ENCODE data around the gene IKZF2.

Gene IKZF2

GRCh38 chr2:213079756-213080155 lies 71.7 kb downstream of the IKZF2 start:
- H2AFZ ChIP-seq (ENCODE audit: low read length, unreplicated experiment) = no peak overlapping the region
- H3K4me3 ChIP-seq (ENCODE audit: low read depth, low read length) = no peak overlapping the region
- no peak overlapping the region for H3K27ac ChIP-seq (ENCODE audit: low read depth, low read length)
- H3K36me3 ChIP-seq (ENCODE audit: insufficient read depth, low read length) = peaks cover 5% of the 10 kb centered on the region; the same call in 1 of the 2 replicates
- H3K4me1 ChIP-seq (ENCODE audit: control insufficient read depth, insufficient read depth, low read length, unreplicated experiment) = no peaks in the 10 kb centered on the region
- H3K27me3 ChIP-seq (ENCODE audit: insufficient read depth, low read length) = no peaks in the 10 kb centered on the region
- peaks cover 14% of the 10 kb centered on the region for H3K79me2 ChIP-seq (ENCODE audit: control insufficient read depth, insufficient read depth, low read length, unreplicated experiment)

GRCh38 chr2:213078686-213079085 lies 72.7 kb downstream of the IKZF2 start:
- Histone ChIP-seq H2AFZ (ENCODE audit: low read length, unreplicated experiment) (no peak overlapping the region), H3K27me3 (ENCODE audit: insufficient read depth, low read length) (no peaks in the 10 kb centered on the region), H3K4me3 (ENCODE audit: low read depth, low read length) (no peak overlapping the region), H3K27ac (ENCODE audit: low read depth, low read length) (no peak overlapping the region), H3K36me3 (ENCODE audit: insufficient read depth, low read length) (peaks cover 5% of the 10 kb centered on the region; the same call in 1 of the 2 replicates), H3K4me1 (ENCODE audit: control insufficient read depth, insufficient read depth, low read length, unreplicated experiment) (no peaks in the 10 kb centered on the region), H3K79me2 (ENCODE audit: control insufficient read depth, insufficient read depth, low read length, unreplicated experiment) (peaks cover 18% of the 10 kb centered on the region)

GRCh38 chr2:213069531-213069930 lies 81.9 kb downstream of the IKZF2 start:
- H3K4me1 ChIP-seq (ENCODE audit: control insufficient read depth, insufficient read depth, low read length, unreplicated experiment) = peaks cover 45% of the 10 kb centered on the region
- H3K36me3 ChIP-seq (ENCODE audit: insufficient read depth, low read length) = no peaks in the 10 kb centered on the region
- H3K4me3 ChIP-seq (ENCODE audit: low read depth, low read length) = no peak overlapping the region
- H2AFZ ChIP-seq (ENCODE audit: low read length, unreplicated experiment) = no peak overlapping the region
- peaks cover 62% of the 10 kb centered on the region for H3K79me2 ChIP-seq (ENCODE audit: control insufficient read depth, insufficient read depth, low read length, unreplicated experiment)
- H3K27ac ChIP-seq (ENCODE audit: low read depth, low read length) = no peak overlapping the region
- H3K27me3 ChIP-seq (ENCODE audit: insufficient read depth, low read length) = no peaks in the 10 kb centered on the region

GRCh38 chr2:213068676-213069359 lies 82.6 kb downstream of the IKZF2 start:
- Histone ChIP-seq H3K4me3 (ENCODE audit: low read depth, low read length) (no peak overlapping the region), H3K27me3 (ENCODE audit: insufficient read depth, low read length) (no peaks in the 10 kb centered on the region), H3K36me3 (ENCODE audit: insufficient read depth, low read length) (no peaks in the 10 kb centered on the region), H3K4me1 (ENCODE audit: control insufficient read depth, insufficient read depth, low read length, unreplicated experiment) (peaks cover 45% of the 10 kb centered on the region), H3K79me2 (ENCODE audit: control insufficient read depth, insufficient read depth, low read length, unreplicated experiment) (peaks cover 58% of the 10 kb centered on the region), H3K27ac (ENCODE audit: low read depth, low read length) (no peak overlapping the region), H2AFZ (ENCODE audit: low read length, unreplicated experiment) (no peak overlapping the region)

GRCh38 chr2:213067888-213068287 lies 83.5 kb downstream of the IKZF2 start:
- no peaks in the 10 kb centered on the region for H3K36me3 ChIP-seq (ENCODE audit: insufficient read depth, low read length)
- no peak overlapping the region for H2AFZ ChIP-seq (ENCODE audit: low read length, unreplicated experiment)
- no peaks in the 10 kb centered on the region for H3K27me3 ChIP-seq (ENCODE audit: insufficient read depth, low read length)
- no peak overlapping the region for H3K27ac ChIP-seq (ENCODE audit: low read depth, low read length)
- H3K4me1 ChIP-seq (ENCODE audit: control insufficient read depth, insufficient read depth, low read length, unreplicated experiment) = peaks cover 45% of the 10 kb centered on the region
- peaks cover 58% of the 10 kb centered on the region for H3K79me2 ChIP-seq (ENCODE audit: control insufficient read depth, insufficient read depth, low read length, unreplicated experiment)
- H3K4me3 ChIP-seq (ENCODE audit: low read depth, low read length) = no peak overlapping the region

GRCh38 chr2:213066443-213066743 lies 85.0 kb downstream of the IKZF2 start:
- Histone ChIP-seq H2AFZ (ENCODE audit: low read length, unreplicated experiment) (no peak overlapping the region), H3K27ac (ENCODE audit: low read depth, low read length) (no peak overlapping the region), H3K4me1 (ENCODE audit: control insufficient read depth, insufficient read depth, low read length, unreplicated experiment) (peaks cover 45% of the 10 kb centered on the region), H3K4me3 (ENCODE audit: low read depth, low read length) (peak overlapping the region; percentile 49), H3K36me3 (ENCODE audit: insufficient read depth, low read length) (no peaks in the 10 kb centered on the region), H3K27me3 (ENCODE audit: insufficient read depth, low read length) (no peaks in the 10 kb centered on the region), H3K79me2 (ENCODE audit: control insufficient read depth, insufficient read depth, low read length, unreplicated experiment) (peaks cover 53% of the 10 kb centered on the region)

- Histone ChIP-seq H3K27ac (ENCODE audit: low read depth, low read length) (no peak overlapping the region), H3K4me3 (ENCODE audit: low read depth, low read length) (peak overlapping the region; percentile 49)
Observed at GRCh38 chr2:213065583-213066442, 85.6 kb downstream of the IKZF2 start.

GRCh38 chr2:213064099-213064498 lies 87.3 kb downstream of the IKZF2 start:
- Histone ChIP-seq H3K79me2 (ENCODE audit: control insufficient read depth, insufficient read depth, low read length, unreplicated experiment) (peaks cover 46% of the 10 kb centered on the region), H2AFZ (ENCODE audit: low read length, unreplicated experiment) (no peak overlapping the region), H3K27me3 (ENCODE audit: insufficient read depth, low read length) (no peaks in the 10 kb centered on the region), H3K27ac (ENCODE audit: low read depth, low read length) (no peak overlapping the region), H3K4me3 (ENCODE audit: low read depth, low read length) (no peak overlapping the region), H3K4me1 (ENCODE audit: control insufficient read depth, insufficient read depth, low read length, unreplicated experiment) (peaks cover 30% of the 10 kb centered on the region), H3K36me3 (ENCODE audit: insufficient read depth, low read length) (no peaks in the 10 kb centered on the region)

More at GRCh38 chr2:213065583-213066442, 85.6 kb downstream of the IKZF2 start:
- Histone ChIP-seq H3K4me1 (ENCODE audit: control insufficient read depth, insufficient read depth, low read length, unreplicated experiment) (peaks cover 45% of the 10 kb centered on the region), H3K79me2 (ENCODE audit: control insufficient read depth, insufficient read depth, low read length, unreplicated experiment) (peaks cover 54% of the 10 kb centered on the region), H2AFZ (ENCODE audit: low read length, unreplicated experiment) (no peak overlapping the region), H3K36me3 (ENCODE audit: insufficient read depth, low read length) (no peaks in the 10 kb centered on the region), H3K27me3 (ENCODE audit: insufficient read depth, low read length) (no peaks in the 10 kb centered on the region)

GRCh38 chr2:213057977-213058376 lies 93.4 kb downstream of the IKZF2 start:
- no peaks in the 10 kb centered on the region for H3K27me3 ChIP-seq (ENCODE audit: insufficient read depth, low read length)
- H3K27ac ChIP-seq (ENCODE audit: low read depth, low read length) = no peak overlapping the region
- H3K4me3 ChIP-seq (ENCODE audit: low read depth, low read length) = no peak overlapping the region
- no peaks in the 10 kb centered on the region for H3K4me1 ChIP-seq (ENCODE audit: control insufficient read depth, insufficient read depth, low read length, unreplicated experiment)
- H3K79me2 ChIP-seq (ENCODE audit: control insufficient read depth, insufficient read depth, low read length, unreplicated experiment) = peaks cover 15% of the 10 kb centered on the region
- H3K36me3 ChIP-seq (ENCODE audit: insufficient read depth, low read length) = no peaks in the 10 kb centered on the region
- H2AFZ ChIP-seq (ENCODE audit: low read length, unreplicated experiment) = no peak overlapping the region

- H3K4me1 ChIP-seq (ENCODE audit: control insufficient read depth, insufficient read depth, low read length, unreplicated experiment) = no peaks in the 10 kb centered on the region
- no peak overlapping the region for H2AFZ ChIP-seq (ENCODE audit: low read length, unreplicated experiment)
- H3K36me3 ChIP-seq (ENCODE audit: insufficient read depth, low read length) = peaks cover 28% of the 10 kb centered on the region
- no peaks in the 10 kb centered on the region for H3K79me2 ChIP-seq (ENCODE audit: control insufficient read depth, insufficient read depth, low read length, unreplicated experiment)
- no peaks in the 10 kb centered on the region for H3K27me3 ChIP-seq (ENCODE audit: insufficient read depth, low read length)
- no peak overlapping the region for H3K27ac ChIP-seq (ENCODE audit: low read depth, low read length)
- H3K4me3 ChIP-seq (ENCODE audit: low read depth, low read length) = no peak overlapping the region
Observed at GRCh38 chr2:213046431-213046830, 105.0 kb downstream of the IKZF2 start.

GRCh38 chr2:213043566-213043965 lies 107.8 kb downstream of the IKZF2 start:
- Histone ChIP-seq H3K79me2 (ENCODE audit: control insufficient read depth, insufficient read depth, low read length, unreplicated experiment) (no peaks in the 10 kb centered on the region), H3K4me3 (ENCODE audit: low read depth, low read length) (no peak overlapping the region), H3K27me3 (ENCODE audit: insufficient read depth, low read length) (no peaks in the 10 kb centered on the region), H3K4me1 (ENCODE audit: control insufficient read depth, insufficient read depth, low read length, unreplicated experiment) (no peaks in the 10 kb centered on the region), H3K27ac (ENCODE audit: low read depth, low read length) (no peak overlapping the region), H2AFZ (ENCODE audit: low read length, unreplicated experiment) (no peak overlapping the region), H3K36me3 (ENCODE audit: insufficient read depth, low read length) (peaks cover 28% of the 10 kb centered on the region)
